Transverse colon (tissue), 4 donors: ENCODE results near the gene SPTLC3. TPM values are rescaled to one million over a fixed set of nuclear protein-coding genes. Genes with fewer than 3 reads are reported as not detected.

Experiments
- DNase-seq: peaks from one replicate; pipeline ENCODE4 v3.0.0-alpha.2; 2019
- H3K27ac ChIP-seq, 4 donors: fragments of 200-600 bp; sonication (generic); 2 replicates each; pipeline ENCODE4 v1.5.1; 2016 to 2018; ENCODE audit warnings: inconsistent platforms in 4 of 4
- H3K27me3 ChIP-seq: fragments of 200-600 bp; sonication (generic); 2 replicates; pipeline ENCODE4 v1.5.1; 2017; ENCODE audit warnings: inconsistent platforms
- H3K36me3 ChIP-seq, 4 donors: fragments of 200-600 bp; sonication (generic); 2 replicates each; pipeline ENCODE4 v1.5.1; 2017 to 2019; ENCODE audit warnings: inconsistent platforms in 4 of 4
- H3K4me1 ChIP-seq, 4 donors: fragments of 200-600 bp; sonication (generic); 2 replicates each; pipeline ENCODE4 v1.5.1; 2017 to 2020; ENCODE audit warnings: inconsistent platforms in 4 of 4
- H3K4me3 ChIP-seq, 4 donors: fragments of 200-600 bp; sonication (generic); 1 replicate in 1 of 4; 2 replicates in 3 of 4; pipeline versions ENCODE4 v1.5.1 to v1.6.1; 2017 to 2019; ENCODE audit warnings: inconsistent platforms in 4 of 4
- H3K9me3 ChIP-seq, 2 donors: fragments of 200-600 bp; sonication (generic); 2 replicates each; pipeline ENCODE4 v1.5.1; 2017 to 2019; ENCODE audit warnings: inconsistent platforms in 2 of 2
- EP300 ChIP-seq: sonication (generic); formaldehyde crosslinking; IDR thresholded peaks from one replicate; pipeline ENCODE4 v1.6.1; 2017; ENCODE audit warnings: antibody characterized with exemption, low read depth
- POLR2A ChIP-seq: fragments of 450-650 bp; IDR thresholded peaks from one replicate; pipeline ENCODE4 v1.6.1; 2016; ENCODE audit warnings: antibody characterized with exemption, mild to moderate bottlenecking, moderate library complexity
- POLR2AphosphoS5 ChIP-seq, 3 donors: sonication (generic); formaldehyde crosslinking; IDR thresholded peaks; one replicate each; pipeline ENCODE4 v1.6.1; 2016; ENCODE audit warnings: antibody characterized with exemption in 3 of 3
- WGBS, 2 donors: methylation state at CpG; one replicate each; pipeline ENCODE4 v1.1.5; 2018; ENCODE audit warnings: low coverage in 1 of 2; 5-methylcytosine and 5-hydroxymethylcytosine counted together
- in situ Hi-C, 4 donors: fragments of 200-750 bp; cut with MboI; loops; one replicate each; pipeline versions ENCODE4 v1.15.0 to v1.15.1; 2017; ENCODE audit warnings: low sequenced_read_pairs in 3 of 4, low pct_ligation_motif_present in 1 of 4, low pct_unique_long_range_greater_than_20kb in 1 of 4
- intact Hi-C: fragments of 100-400 bp; cut with DNase I; formaldehyde crosslinking; loops from one replicate; pipeline ENCODE4 v1.15.1; 2023; ENCODE audit warnings: low total_unique reads
- total RNA-seq, 4 donors: library from RNA; depleted of rRNA; stranded (reverse); fragments of >200 nt; gene quantifications; one replicate each; pipeline ENCODE4 v1.1.0, GENCODE V29; 2016
- TF ChIP-seq, protein P1 (sequence below), 5 experiments: fragments of 200-600 bp in 3 of 5; fragments of 450-650 bp in 2 of 5; sonication (generic) in 3 of 5; IDR thresholded peaks; 1 replicate in 2 of 5; 2 replicates in 3 of 5; pipeline ENCODE4 v1.5.1; 2016 to 2017; ENCODE audit warnings: antibody characterized with exemption in 5 of 5, inconsistent platforms in 3 of 5, mild to moderate bottlenecking in 2 of 5, moderate library complexity in 1 of 5

SPTLC3 gene
- total RNA-seq, 4 donors from 2014 or later: 2.6 to 11.6 (median 8.8) TPM

DNA sequence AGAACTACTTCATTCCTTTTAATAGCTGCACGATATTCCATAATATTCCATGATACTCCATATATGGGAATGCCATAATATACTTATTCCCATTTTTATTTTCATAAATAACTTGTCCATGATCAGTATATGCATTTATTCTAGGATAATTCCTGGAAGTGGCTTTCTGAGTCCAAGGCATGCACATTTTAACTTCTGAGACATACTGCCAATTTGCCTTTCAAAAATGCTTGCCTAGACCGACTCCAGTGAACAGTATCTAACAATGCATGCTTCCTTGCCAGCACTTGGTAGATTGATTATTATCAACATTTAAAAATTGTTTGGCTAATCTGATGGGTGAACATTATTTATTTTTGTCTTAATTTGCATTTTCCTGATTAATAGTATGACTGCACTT is 54.0 kb downstream of the SPTLC3 start:
- DNase-seq: no peak
- H3K9me3 ChIP-seq: peaks cover 6 to 8% of the 10 kb centered on the region in 2 donors
- no peak overlapping the region for H3K27ac ChIP-seq
- TF ChIP-seq EP300: no peak
- TF ChIP-seq, protein P1, sequence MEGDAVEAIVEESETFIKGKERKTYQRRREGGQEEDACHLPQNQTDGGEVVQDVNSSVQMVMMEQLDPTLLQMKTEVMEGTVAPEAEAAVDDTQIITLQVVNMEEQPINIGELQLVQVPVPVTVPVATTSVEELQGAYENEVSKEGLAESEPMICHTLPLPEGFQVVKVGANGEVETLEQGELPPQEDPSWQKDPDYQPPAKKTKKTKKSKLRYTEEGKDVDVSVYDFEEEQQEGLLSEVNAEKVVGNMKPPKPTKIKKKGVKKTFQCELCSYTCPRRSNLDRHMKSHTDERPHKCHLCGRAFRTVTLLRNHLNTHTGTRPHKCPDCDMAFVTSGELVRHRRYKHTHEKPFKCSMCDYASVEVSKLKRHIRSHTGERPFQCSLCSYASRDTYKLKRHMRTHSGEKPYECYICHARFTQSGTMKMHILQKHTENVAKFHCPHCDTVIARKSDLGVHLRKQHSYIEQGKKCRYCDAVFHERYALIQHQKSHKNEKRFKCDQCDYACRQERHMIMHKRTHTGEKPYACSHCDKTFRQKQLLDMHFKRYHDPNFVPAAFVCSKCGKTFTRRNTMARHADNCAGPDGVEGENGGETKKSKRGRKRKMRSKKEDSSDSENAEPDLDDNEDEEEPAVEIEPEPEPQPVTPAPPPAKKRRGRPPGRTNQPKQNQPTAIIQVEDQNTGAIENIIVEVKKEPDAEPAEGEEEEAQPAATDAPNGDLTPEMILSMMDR (IDR thresholded peaks at IDR 0.05): no peak
- no peak for TF ChIP-seq POLR2A
- TF ChIP-seq POLR2AphosphoS5 (IDR thresholded peaks at IDR 0.05): no peak
- H3K4me1 ChIP-seq: peaks cover 0 to under 1% (median under 1%) of the 10 kb centered on the region in 4 donors
- 74 to 78% methylated on average over 2 of the region's 2 CpGs for WGBS, 2 donors
- H3K4me3 ChIP-seq: no peak overlapping the region
- intact Hi-C loops (no loop called here), in situ Hi-C loops (no loop called here)
- H3K36me3 ChIP-seq: peaks cover 0 to 1% (median 0%) of the 10 kb centered on the region in 4 donors
- no peaks in the 10 kb centered on the region for H3K27me3 ChIP-seq

DNA sequence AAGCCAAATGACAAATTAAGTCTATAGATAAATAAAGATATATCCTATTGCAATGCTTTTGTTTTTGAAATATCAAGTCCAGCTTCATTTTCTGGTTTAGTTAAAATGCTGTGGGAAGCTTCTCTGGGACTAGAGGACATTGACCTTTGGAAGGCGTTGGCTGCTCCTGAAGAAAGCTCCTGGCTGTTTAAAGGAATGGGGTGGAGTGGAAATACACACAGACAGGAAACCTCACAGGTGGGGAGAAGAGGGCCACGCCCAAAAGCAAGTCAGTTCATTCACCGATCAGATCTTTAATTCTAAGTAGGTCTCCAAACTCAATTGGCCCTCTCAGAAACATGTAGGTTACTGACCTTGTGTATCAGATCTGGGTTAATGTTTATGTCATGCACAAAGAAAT is 59.6 kb downstream of the SPTLC3 start:
- TF ChIP-seq POLR2AphosphoS5 (IDR thresholded peaks at IDR 0.05) (peak in 1 of 3 donors; percentile 41), EP300 (no peak), POLR2A (no peak)
- TF ChIP-seq, protein P1 (IDR thresholded peaks at IDR 0.05): no peak
- Histone ChIP-seq H3K4me1 (peaks cover 0 to 12% (median 4%) of the 10 kb centered on the region in 4 donors), H3K9me3 (peaks cover 6 to 8% of the 10 kb centered on the region in 2 donors), H3K36me3 (peaks cover 0 to 1% (median 0%) of the 10 kb centered on the region in 4 donors), H3K27me3 (no peaks in the 10 kb centered on the region), H3K4me3 (no peak overlapping the region), H3K27ac (peak overlapping the region in 3 of 4 donors; percentile 37 to 50 (median 39))
- intact Hi-C loops: no loop called here
- DNase-seq: peak; percentile 64
- WGBS, 2 donors: 38 to 60% methylated on average over 3 of the region's 3 CpGs
- in situ Hi-C loops: no loop called here

- WGBS, 2 donors: 54 to 83% methylated on average over 1 of the region's 1 CpG
- intact Hi-C loops: no loop called here
- H3K27ac ChIP-seq: no peak overlapping the region
- peaks cover 0 to 8% (median 3%) of the 10 kb centered on the region in 4 donors for H3K4me1 ChIP-seq
- H3K4me3 ChIP-seq: no peak overlapping the region
- no peaks in the 10 kb centered on the region for H3K36me3 ChIP-seq
- no peak for DNase-seq
- H3K27me3 ChIP-seq: no peaks in the 10 kb centered on the region
- no peak for TF ChIP-seq POLR2AphosphoS5 (IDR thresholded peaks at IDR 0.05)
- TF ChIP-seq, protein P1 (IDR thresholded peaks at IDR 0.05): no peak
- no peak for TF ChIP-seq POLR2A
- TF ChIP-seq EP300: no peak
- H3K9me3 ChIP-seq: no peaks in the 10 kb centered on the region
- in situ Hi-C loops: loop anchor here in 1 of 4 donors (25.0 kb wide), 1 partner anchor 95 kb away; no protein-coding TSS in a partner anchor
Observed at GRCh38 chr20:13081877-13082276, 73.1 kb downstream of the SPTLC3 start.

DNA sequence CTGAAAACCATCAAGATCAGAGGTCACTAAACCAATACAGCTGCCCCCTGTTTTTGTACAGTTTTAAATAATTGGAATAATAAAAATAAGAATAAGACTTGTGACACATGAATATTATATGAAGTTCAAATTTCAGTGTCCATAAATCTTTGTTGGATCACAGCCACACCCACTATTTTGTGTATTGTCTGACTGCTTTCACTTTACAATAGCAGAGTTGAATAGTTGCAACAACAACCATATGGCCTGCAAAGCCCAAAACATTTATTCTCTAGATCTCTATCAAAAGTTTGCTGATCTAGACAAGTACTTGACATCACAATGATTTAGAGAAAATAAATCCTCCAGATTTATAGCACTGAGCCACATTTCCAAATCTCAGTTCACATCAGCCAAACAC is 73.6 kb downstream of the SPTLC3 start:
- in situ Hi-C loops (loop anchor here in 1 of 4 donors (25.0 kb wide), 1 partner anchor 95 kb away; no protein-coding TSS in a partner anchor), intact Hi-C loops (no loop called here)
- no peak overlapping the region for H3K27ac ChIP-seq
- no peaks in the 10 kb centered on the region for H3K36me3 ChIP-seq
- no peak for DNase-seq
- H3K4me3 ChIP-seq: no peak overlapping the region
- TF ChIP-seq, protein P1 (IDR thresholded peaks at IDR 0.05): no peak
- no peak for TF ChIP-seq POLR2A
- TF ChIP-seq POLR2AphosphoS5 (IDR thresholded peaks at IDR 0.05): no peak
- no peak for TF ChIP-seq EP300
- no peaks in the 10 kb centered on the region for H3K27me3 ChIP-seq
- peaks cover 0 to 8% (median 3%) of the 10 kb centered on the region in 4 donors for H3K4me1 ChIP-seq
- H3K9me3 ChIP-seq: no peaks in the 10 kb centered on the region
